Ishikawa (cell line): ENCODE results near the gene DTX3.

ENCODE experiments used
- CEBPB ChIP-seq: IDR thresholded peaks from 2 replicates; pipeline ENCODE4 v1.6.1; 2012
- CREB1 ChIP-seq: IDR thresholded peaks from 2 replicates; pipeline ENCODE4 v1.6.1; 2012; ENCODE audit warnings: low read depth
- EGR1 ChIP-seq: IDR thresholded peaks from 2 replicates; pipeline ENCODE4 v1.6.1; 2012
- EP300 ChIP-seq: IDR thresholded peaks from 2 replicates; pipeline ENCODE4 v1.6.1; 2012; ENCODE audit warnings: borderline replicate concordance
- FOXM1 ChIP-seq: IDR thresholded peaks from 2 replicates; pipeline ENCODE4 v1.6.1; 2012; ENCODE audit warnings: low read depth, borderline replicate concordance
- MAX ChIP-seq: IDR thresholded peaks from 2 replicates; pipeline ENCODE4 v1.6.1; 2012
- REST ChIP-seq: IDR thresholded peaks from 2 replicates; pipeline ENCODE4 v1.6.1; 2012; ENCODE audit warnings: low read depth, mild to moderate bottlenecking
- TAF1 ChIP-seq: IDR thresholded peaks from 2 replicates; pipeline ENCODE4 v1.6.1; 2012; ENCODE audit warnings: low read depth, mild to moderate bottlenecking
- USF1 ChIP-seq: IDR thresholded peaks from 2 replicates; pipeline ENCODE4 v1.6.1; 2012
- YY1 ChIP-seq: IDR thresholded peaks from 2 replicates; pipeline ENCODE4 v1.6.1; 2012; ENCODE audit warnings: low read depth
- ZBTB7A ChIP-seq: IDR thresholded peaks from 2 replicates; pipeline ENCODE4 v1.6.1; 2012; ENCODE audit warnings: low read depth

- no peak for TF ChIP-seq REST
- no peak for TF ChIP-seq CREB1
- TF ChIP-seq CEBPB, result no peak
- no peak for TF ChIP-seq TAF1
- TF ChIP-seq YY1, result no peak
- no peak for TF ChIP-seq ZBTB7A
- TF ChIP-seq EP300, result no peak
- TF ChIP-seq MAX, result no peak
- no peak for TF ChIP-seq EGR1
- no peak for TF ChIP-seq FOXM1
- no peak for TF ChIP-seq USF1
These were observed 12.8 kb upstream of the DTX3 start for GRCh38 chr12:57591782-57592325.
